ENCODE data around the gene COBLL1.

DNA sequence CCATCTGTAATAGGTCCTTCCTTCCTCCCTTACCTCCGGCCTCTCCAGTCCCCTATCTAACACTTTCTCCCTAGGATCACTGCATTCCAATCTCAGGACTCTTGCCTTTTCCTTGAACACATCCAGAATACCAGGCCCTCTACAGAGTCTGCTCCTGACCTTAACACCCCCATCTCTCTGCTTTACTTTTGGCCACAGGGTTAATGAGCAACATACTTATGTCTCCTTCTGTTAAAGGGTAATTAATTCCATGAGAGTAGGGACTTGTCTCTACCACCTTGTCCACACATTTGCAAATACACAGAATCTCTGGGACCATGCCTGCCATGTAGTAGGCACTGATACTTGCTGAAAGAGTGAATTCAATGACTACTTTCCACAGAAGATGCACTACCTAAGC, 94.9 kb downstream of the COBLL1 start:
- TF ChIP-seq, protein P1, sequence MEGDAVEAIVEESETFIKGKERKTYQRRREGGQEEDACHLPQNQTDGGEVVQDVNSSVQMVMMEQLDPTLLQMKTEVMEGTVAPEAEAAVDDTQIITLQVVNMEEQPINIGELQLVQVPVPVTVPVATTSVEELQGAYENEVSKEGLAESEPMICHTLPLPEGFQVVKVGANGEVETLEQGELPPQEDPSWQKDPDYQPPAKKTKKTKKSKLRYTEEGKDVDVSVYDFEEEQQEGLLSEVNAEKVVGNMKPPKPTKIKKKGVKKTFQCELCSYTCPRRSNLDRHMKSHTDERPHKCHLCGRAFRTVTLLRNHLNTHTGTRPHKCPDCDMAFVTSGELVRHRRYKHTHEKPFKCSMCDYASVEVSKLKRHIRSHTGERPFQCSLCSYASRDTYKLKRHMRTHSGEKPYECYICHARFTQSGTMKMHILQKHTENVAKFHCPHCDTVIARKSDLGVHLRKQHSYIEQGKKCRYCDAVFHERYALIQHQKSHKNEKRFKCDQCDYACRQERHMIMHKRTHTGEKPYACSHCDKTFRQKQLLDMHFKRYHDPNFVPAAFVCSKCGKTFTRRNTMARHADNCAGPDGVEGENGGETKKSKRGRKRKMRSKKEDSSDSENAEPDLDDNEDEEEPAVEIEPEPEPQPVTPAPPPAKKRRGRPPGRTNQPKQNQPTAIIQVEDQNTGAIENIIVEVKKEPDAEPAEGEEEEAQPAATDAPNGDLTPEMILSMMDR (conservative IDR thresholded peaks at IDR 0.05), result no peak
- no peak for TF ChIP-seq ZFX (IDR thresholded peaks at IDR 0.05)

Data from C4-2B (cell line).